Measurements from ENCODE around the gene FAAP20.

The FAAP20 gene

DNA sequence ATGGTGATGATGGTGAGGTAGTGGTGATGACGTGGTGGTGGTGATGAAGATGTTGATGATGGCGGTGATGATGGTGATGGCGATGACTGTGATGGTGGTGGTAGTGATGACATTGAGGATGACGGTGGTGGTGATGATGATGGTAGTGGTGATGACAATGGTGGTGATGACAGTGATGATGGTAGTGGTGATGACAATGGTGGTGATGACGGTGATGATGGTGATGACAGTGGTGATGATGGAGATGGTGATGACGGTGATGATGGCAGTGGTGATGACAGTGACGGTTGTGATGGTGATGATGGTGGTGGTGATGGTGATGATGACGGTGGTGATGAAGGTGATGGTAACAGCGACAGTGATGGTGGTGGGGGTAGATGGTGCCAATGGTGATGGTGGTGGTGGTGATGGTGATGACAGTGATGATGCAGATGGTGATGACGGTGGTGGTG is 39.4 kb downstream of the FAAP20 start (continued):
- TF ChIP-seq, protein P1, sequence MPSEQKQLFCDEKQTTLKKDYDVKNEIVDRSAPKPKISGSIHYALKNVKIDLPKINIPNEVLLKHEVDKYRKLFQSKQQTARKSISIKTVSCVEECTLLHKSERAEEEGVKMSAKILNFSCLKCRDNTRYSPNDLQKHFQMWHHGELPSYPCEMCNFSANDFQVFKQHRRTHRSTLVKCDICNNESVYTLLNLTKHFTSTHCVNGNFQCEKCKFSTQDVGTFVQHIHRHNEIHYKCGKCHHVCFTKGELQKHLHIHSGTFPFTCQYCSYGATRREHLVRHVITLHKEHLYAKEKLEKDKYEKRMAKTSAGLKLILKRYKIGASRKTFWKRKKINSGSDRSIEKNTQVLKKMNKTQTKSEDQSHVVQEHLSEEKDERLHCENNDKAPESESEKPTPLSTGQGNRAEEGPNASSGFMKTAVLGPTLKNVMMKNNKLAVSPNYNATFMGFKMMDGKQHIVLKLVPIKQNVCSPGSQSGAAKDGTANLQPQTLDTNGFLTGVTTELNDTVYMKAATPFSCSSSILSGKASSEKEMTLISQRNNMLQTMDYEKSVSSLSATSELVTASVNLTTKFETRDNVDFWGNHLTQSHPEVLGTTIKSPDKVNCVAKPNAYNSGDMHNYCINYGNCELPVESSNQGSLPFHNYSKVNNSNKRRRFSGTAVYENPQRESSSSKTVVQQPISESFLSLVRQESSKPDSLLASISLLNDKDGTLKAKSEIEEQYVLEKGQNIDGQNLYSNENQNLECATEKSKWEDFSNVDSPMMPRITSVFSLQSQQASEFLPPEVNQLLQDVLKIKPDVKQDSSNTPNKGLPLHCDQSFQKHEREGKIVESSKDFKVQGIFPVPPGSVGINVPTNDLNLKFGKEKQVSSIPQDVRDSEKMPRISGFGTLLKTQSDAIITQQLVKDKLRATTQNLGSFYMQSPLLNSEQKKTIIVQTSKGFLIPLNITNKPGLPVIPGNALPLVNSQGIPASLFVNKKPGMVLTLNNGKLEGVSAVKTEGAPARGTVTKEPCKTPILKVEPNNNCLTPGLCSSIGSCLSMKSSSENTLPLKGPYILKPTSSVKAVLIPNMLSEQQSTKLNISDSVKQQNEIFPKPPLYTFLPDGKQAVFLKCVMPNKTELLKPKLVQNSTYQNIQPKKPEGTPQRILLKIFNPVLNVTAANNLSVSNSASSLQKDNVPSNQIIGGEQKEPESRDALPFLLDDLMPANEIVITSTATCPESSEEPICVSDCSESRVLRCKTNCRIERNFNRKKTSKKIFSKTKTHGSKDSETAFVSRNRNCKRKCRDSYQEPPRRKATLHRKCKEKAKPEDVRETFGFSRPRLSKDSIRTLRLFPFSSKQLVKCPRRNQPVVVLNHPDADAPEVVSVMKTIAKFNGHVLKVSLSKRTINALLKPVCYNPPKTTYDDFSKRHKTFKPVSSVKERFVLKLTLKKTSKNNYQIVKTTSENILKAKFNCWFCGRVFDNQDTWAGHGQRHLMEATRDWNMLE (tag by site-specific recombination; conservative IDR thresholded peaks at IDR 0.05; ENCODE audit: low read depth): no peak
- TF ChIP-seq ZNF654 (tag by site-specific recombination; IDR thresholded peaks at IDR 0.05; ENCODE audit: low read depth): no peak
- no peak for TF ChIP-seq REPIN1 (tag by site-specific recombination; IDR thresholded peaks at IDR 0.05; ENCODE audit: low read depth)
- TF ChIP-seq ZFP3 (tag by site-specific recombination; IDR thresholded peaks at IDR 0.05; ENCODE audit: low read depth): no peak
- no peak for TF ChIP-seq ZNF324 (tag by site-specific recombination; IDR thresholded peaks at IDR 0.05)
- 0 out of 2 replicates have a peak, but pooled peaks have one; percentile 13 for TF ChIP-seq ZFHX2 (tag by site-specific recombination; conservative IDR thresholded peaks at IDR 0.05)
- no peak for TF ChIP-seq ZNF670 (tag by site-specific recombination; IDR thresholded peaks at IDR 0.05; ENCODE audit: low read depth)
- no peak for TF ChIP-seq BCL11B (tag by site-specific recombination; IDR thresholded peaks at IDR 0.05; ENCODE audit: low read depth)
- TF ChIP-seq ZNF23 (tag by site-specific recombination; IDR thresholded peaks at IDR 0.05; ENCODE audit: borderline replicate concordance): no peak
- TF ChIP-seq ZNF169 (tag by site-specific recombination; IDR thresholded peaks at IDR 0.05): 0 out of 2 replicates have a peak, but pooled peaks have one; percentile 53
- TF ChIP-seq, protein P2, sequence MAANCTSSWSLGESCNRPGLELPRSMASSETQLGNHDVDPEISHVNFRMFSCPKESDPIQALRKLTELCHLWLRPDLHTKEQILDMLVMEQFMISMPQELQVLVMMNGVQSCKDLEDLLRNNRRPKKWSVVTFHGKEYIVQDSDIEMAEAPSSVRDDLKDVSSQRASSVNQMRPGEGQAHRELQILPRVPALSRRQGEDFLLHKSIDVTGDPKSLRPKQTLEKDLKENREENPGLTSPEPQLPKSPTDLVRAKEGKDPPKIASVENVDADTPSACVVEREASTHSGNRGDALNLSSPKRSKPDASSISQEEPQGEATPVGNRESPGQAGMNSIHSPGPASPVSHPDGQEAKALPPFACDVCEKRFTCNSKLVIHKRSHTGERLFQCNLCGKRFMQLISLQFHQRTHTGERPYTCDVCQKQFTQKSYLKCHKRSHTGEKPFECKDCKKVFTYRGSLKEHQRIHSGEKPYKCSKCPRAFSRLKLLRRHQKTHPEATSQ (tag by site-specific recombination; IDR thresholded peaks at IDR 0.05): peak; percentile 58; the same call in 1 of the 2 replicates
- TF ChIP-seq ZNF530 (tag by site-specific recombination; IDR thresholded peaks at IDR 0.05; ENCODE audit: low read depth): no peak
- TF ChIP-seq ZNF394 (tag by site-specific recombination; IDR thresholded peaks at IDR 0.05; ENCODE audit: borderline replicate concordance): no peak
- no peak for TF ChIP-seq ZNF791 (tag by site-specific recombination; IDR thresholded peaks at IDR 0.05)
- TF ChIP-seq ZNF155 (tag by site-specific recombination; IDR thresholded peaks at IDR 0.05): no peak
- TF ChIP-seq ZNF133 (tag by site-specific recombination; IDR thresholded peaks at IDR 0.05): 0 out of 2 replicates have a peak, but pooled peaks have one; percentile 8
- TF ChIP-seq ZNF707 (tag by site-specific recombination; IDR thresholded peaks at IDR 0.05): peak; percentile 50; the same call in 1 of the 2 replicates
- peak; percentile 28; the same call in 1 of the 2 replicates for TF ChIP-seq ZBTB20 (tag by site-specific recombination; IDR thresholded peaks at IDR 0.05)
- no peak for TF ChIP-seq ZBTB8A (tag by site-specific recombination; IDR thresholded peaks at IDR 0.05)
- no peak for TF ChIP-seq SETDB1 (IDR thresholded peaks at IDR 0.05; ENCODE audit: insufficient read length, low read length)
- no peak for TF ChIP-seq ZEB2 (tag by site-specific recombination; IDR thresholded peaks at IDR 0.05)
- no peak for TF ChIP-seq ZNF37A (tag by site-specific recombination; IDR thresholded peaks at IDR 0.05)
- no peak for TF ChIP-seq KLF16 (tag by site-specific recombination; IDR thresholded peaks at IDR 0.05)
- TF ChIP-seq ZNF544 (tag by site-specific recombination; IDR thresholded peaks at IDR 0.05): 0 out of 2 replicates have a peak, but pooled peaks have one; percentile 46
- no peak for TF ChIP-seq ZNF112 (tag by site-specific recombination; IDR thresholded peaks at IDR 0.05)
- peak; percentile 90; the same call in 1 of the 2 replicates for TF ChIP-seq ZNF248 (tag by site-specific recombination; IDR thresholded peaks at IDR 0.05)
- TF ChIP-seq ZNF350 (tag by site-specific recombination; IDR thresholded peaks at IDR 0.05): no peak
- TF ChIP-seq ZNF548 (tag by site-specific recombination; IDR thresholded peaks at IDR 0.05): no peak
- no peak for TF ChIP-seq MYNN (tag by site-specific recombination; IDR thresholded peaks at IDR 0.05; ENCODE audit: borderline replicate concordance)
- TF ChIP-seq, protein P3, sequence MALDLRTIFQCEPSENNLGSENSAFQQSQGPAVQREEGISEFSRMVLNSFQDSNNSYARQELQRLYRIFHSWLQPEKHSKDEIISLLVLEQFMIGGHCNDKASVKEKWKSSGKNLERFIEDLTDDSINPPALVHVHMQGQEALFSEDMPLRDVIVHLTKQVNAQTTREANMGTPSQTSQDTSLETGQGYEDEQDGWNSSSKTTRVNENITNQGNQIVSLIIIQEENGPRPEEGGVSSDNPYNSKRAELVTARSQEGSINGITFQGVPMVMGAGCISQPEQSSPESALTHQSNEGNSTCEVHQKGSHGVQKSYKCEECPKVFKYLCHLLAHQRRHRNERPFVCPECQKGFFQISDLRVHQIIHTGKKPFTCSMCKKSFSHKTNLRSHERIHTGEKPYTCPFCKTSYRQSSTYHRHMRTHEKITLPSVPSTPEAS (tag by site-specific recombination; IDR thresholded peaks at IDR 0.05): no peak
- no peak for TF ChIP-seq MZF1 (tag by site-specific recombination; IDR thresholded peaks at IDR 0.05; ENCODE audit: borderline replicate concordance)
- TF ChIP-seq ZBTB48 (tag by site-specific recombination; IDR thresholded peaks at IDR 0.05): no peak
- no peak for TF ChIP-seq ZNF626 (tag by site-specific recombination; IDR thresholded peaks at IDR 0.05)
- TF ChIP-seq ZNF335 (tag by site-specific recombination; conservative IDR thresholded peaks at IDR 0.05): no peak
- no peak for TF ChIP-seq ZNF10 (tag by site-specific recombination; IDR thresholded peaks at IDR 0.05)
- no peak for TF ChIP-seq ZNF501 (tag by site-specific recombination; IDR thresholded peaks at IDR 0.05)
- no peak for TF ChIP-seq ZNF146 (tag by site-specific recombination; IDR thresholded peaks at IDR 0.05)
